Inflammatory macrophage treated with lipopolysaccharide for 1 hour (primary cell): Measurements from ENCODE around the gene PLCB4.

Source experiments
- DNase-seq, 2 donors: peaks; one replicate each; pipeline ENCODE4 v3.0.0-alpha.2; 2020 to 2022

The PLCB4 gene

DNA sequence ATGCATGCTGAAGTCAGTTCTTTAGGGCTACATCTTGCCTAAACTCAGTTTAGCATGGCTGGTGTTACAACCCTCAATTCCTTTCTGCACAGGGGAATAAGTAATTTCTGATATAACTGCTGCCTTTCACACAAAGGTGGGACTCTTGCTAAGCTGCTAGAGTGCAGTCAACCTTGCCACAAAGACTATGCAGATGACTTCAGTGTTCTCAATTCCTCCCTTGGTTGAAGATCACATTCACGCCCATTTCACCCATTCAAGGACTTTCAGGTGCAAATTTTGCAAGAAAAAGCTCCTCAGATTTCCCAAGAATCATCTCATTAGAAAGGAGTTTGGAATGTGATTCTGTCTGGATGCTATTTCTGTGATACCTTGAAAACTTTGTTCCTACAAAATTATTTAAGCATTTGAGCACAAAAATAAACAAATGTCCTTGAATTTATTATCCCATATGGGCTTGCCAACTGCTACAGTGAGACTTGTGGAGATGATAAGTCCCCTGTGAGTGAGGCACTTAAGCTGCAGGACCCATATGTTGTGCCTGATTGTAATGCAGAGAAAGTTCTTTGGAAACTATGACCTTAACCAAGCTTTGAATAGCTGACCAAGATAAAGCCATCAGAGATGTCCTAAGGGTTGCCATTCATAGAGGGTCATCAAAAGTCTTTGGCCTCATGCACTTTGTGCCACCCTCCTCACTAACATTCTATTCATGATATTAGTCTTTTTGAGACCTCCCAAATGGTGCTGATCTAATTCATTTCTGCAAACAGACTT lies 111.8 kb downstream of the PLCB4 start:
- DNase-seq = no peak

DNA sequence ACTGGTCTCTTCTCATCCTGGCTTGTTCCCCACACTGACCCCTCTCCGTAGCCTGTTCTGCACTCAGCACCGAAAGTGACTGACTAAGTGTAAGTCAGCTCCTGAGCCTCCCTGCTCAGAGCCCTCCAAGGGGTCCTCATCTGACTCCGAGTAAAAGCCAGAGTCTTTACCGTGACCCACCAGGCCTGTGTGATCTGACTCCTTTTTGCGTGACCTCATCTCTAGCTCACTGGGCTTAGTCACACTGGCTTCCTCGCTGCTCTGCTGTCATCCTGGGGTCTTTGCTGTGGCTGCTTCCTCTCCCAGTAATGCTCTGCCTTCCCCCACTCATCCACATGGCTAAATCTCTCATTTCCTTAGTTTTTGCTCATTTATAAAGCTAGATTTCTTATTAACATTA lies 116.6 kb downstream of the PLCB4 start:
- no peak for DNase-seq

DNA sequence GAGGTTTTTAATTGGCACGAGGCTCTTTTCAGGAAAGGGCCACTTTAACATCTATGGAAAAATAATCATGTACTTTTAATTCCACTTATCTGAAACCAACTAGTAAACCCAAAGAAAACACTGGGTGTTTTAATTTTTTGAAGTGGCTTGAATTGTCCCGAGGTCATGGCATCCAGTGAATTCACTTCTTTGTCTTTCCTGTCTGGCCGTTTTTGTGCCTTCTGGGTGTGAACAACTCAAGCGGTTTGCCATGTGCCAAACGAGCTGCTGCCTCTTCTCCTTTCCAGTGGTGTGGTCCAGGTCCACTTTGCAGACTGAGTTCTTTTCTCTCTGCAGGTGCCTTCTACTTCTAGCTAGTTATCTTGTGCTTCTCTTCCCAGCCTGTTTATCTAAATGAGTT lies 117.5 kb downstream of the PLCB4 start:
- no peak for DNase-seq

DNA sequence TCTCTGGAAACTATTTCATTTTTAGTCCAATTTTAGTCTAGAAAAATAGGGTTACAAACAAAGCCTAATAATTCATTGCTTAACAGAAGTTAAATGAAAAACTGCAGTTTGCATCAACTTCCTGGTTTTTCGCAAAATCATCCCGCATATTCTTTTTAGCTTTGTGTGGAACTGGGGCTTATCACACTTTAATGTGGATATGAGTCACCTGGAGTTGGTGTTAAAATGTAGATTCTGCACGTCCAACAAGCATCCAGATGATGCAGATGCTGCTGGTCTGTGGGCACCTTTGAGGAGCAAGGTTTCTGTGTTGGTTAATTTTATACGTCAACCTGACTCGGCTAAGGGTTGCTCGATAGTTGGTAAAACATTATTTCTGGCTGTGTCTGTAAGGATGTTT lies 126.1 kb downstream of the PLCB4 start:
- no peak for DNase-seq

DNA sequence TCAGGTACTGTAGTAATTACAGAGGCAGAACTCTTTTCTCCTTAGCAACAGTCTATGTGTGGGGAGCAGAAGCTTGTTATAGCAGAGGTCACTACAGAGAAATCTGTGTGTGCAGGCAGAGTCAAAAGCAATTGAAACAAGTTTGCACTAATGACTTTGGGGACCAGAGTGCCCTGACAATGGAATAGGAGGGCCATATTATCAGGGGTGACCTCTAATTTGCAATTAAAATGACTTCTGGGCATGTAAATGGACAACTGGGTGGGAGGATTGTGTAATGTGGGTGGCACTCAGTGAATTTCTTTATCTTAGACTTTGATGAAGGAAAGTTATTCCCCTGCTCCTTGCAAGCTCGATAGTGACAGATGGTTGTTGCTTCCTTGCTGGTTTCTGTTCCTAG lies 127.2 kb downstream of the PLCB4 start:
- no peak for DNase-seq

DNA sequence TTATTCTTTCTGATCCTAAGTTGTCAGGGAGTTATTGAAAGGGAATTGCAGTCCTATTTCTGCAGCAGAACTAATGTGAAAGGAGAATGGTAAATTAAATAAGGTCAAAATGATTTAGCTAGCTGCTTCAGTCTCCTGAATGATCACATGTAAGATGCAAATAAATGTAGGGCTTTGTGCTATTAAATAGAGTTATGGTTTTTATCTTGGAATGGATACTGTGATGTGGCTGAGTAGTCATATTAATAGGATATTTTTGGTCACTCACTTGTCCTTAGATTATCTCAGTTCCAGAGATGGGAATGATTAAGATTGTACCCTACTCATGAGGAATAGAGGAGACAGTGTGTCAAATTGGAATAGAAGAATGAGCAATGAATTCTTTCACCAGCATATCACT lies 129.6 kb downstream of the PLCB4 start:
- no peak for DNase-seq

DNA sequence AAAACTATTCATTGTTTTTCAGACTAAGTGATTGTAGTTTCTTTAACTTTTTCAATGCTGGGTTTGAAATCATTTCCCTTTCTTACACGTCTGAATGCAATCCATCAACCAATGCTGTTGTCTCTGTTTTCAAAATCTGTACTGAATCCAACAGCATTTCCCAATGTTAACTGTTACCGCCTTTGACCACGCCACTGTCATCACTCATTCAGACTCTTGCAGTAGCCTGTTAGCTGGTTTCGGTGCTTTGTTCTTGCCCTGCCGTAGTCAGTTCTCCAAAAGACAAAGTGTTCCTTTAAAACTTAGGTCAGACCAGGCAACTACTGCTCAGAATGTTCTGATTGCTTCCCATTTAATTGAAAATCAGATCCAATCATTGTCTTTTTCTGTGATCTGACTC lies 131.3 kb downstream of the PLCB4 start:
- DNase-seq = no peak

DNA sequence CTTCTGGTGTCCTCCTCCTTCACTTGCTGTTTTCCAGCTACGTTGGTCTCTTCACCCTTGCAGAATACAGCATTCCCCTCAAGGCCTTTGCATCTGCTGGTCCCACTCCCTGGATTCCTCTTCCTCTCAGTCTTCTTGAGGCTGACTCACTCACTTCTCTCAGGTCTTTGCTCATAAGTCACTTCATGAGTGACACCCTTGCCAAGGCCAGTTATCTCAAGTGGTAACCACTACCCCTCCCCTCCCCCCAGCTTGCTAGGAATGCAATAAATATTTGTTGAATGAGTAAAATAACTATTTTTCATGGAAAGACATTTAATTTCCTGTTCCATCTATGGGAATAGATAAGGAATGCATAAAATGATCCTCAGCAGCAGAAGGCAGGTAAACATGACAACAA lies 131.7 kb downstream of the PLCB4 start:
- DNase-seq = no peak

DNA sequence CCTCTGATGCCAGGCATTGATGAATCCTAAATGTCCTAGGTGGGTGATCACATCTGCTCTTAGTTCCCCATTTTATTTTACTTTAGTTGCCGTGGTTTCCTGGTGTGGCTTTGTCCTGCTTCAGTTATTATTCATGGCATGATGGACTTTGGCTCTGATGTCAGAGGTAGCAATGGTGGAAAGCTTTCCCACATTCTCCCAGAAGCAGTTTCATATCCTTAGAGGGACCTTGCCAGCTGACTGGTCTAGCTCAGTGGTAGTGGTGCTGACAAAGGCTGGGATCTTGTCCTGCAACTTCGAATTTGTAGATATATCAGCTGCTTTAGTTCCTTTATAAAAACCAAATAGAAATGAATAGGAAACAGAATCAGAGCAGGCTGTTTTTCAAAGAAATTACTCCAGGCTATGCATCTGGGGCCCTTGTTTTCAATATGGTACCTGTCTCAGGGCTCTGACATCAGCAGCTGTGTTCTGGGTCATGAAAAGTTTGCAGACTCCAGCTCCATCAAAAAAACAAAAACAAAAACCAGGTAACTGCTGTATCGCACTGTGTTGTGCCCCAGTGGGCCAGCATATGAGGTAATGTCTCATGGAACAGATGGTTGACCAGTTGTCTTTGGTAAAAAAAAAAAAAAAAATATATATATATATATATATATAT lies 133.7 kb downstream of the PLCB4 start:
- DNase-seq = no peak

DNA sequence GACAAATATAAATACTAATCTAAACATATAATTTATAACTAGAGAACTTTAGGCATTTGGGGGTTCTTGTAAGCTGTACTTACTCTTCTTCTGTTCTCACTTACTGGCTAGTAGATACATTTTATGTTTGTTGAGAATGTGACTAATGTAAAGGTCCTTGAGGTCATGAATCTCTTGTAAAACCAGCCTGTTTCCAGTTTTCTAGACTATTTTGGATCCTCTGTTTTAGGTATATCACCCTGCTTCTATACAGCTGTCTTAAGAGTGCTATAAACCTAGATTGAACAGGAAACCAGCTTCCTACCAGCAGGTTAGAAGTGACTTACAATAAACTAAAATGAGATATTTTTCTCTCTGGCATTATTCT lies 134.2 kb downstream of the PLCB4 start:
- no peak for DNase-seq

DNA sequence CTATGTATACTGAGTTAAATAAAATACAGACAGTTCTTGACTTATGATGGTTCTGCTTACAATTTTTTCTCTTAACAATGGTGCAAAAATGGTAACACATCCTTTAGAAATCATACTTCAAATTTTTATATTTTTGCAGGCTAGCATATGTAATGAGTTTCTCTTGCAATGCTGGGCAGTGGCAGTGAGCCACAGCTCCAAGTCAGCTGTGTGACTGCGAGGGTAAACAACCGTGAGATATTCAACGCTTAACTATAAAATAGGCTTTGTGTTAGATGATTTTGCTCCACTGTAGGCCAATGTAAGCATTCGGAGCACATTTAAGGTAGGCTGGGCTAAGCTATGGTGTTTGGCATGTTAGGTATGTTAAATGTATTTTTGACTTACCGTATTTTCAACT lies 136.1 kb downstream of the PLCB4 start:
- no peak for DNase-seq

DNA sequence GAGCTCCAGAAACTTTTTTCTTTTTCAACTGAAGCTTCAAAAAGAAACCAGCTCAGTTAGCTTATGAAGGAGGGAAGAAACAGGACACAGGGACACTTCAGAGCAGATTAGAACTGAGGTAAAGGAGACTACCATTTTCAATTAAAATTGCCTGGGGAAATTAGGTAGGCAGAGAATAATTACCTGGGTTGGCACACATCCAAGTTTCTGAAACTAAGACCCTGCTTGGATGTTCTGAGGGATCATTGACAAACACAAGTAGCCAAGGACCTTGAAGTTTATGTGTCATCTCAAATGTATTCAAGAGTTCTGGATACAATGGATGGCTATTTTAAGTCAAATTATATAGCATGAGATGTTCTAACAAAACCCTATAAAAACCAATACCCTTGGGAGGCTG lies 137.6 kb downstream of the PLCB4 start:
- no peak for DNase-seq

DNA sequence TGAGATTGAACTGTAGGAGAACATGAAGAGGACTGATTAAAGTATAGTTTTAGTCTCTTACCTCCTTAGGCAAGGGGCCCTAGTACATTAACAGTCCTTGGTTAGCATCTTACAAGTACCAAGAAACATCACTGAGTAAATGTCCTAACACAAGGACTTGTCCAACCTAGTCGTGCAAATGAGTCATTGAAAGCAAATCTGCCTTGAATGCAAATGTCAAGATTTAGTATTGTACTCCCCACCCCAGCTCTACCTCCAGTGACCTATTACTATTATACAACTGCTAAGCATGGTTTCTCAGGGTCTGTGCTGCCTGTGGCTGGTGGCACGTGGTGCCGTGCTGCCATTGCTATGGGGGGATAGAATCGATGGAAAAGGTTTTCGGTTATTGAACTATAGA lies 138.4 kb downstream of the PLCB4 start:
- no peak for DNase-seq

DNA sequence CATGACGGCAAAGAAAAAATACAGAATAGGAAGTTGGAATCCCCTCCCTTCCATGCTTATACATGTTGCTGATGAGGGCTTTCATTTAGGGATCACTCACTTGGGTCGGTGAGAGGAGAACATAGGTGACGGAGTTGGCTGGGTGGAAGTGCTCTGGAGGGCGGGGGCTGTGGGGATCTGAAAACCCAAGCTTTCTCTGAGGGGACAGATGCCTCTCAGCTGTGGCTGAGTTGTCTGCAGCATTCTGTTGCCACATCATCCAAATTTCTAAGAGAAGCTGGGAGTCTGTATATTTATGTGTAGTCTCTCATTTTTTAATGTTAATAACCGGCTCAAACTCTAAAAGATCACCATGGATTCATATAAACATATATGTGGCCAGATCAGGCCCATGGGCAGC lies 141.5 kb downstream of the PLCB4 start:
- no peak for DNase-seq

DNA sequence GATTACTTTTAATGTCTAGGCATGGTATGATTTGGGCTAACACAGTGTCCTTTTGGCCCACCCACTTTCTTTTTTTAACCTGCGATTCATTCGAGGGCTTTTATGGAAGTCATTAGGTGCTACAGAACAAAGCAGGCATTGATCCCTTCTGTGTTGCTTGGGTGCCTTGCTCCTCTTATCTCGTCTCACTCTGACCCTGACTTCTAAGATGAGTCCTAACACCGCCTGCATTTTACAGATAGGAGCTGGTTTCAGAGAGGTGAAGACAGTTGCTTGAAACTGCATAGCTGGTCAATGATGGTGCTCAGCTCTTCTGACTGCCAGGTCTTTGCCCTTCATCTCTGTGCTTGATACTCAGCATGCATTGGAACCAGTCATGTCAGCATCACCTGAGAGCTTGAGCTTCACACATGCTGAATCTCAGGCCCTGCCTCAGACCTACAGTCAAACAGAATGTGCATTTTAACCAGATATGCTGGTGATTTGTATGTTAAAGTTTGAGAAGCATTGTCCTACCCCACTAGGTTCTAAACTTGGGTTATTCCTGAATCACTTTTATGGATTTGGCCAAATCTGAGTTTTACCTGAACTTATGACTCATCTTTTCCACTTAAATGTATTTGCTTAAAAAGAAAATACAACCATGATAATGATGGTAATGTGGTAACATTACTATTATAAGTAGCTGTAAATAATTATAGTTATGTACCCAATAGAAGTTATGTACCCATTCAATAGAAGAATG lies 142.3 kb downstream of the PLCB4 start:
- no peak for DNase-seq

DNA sequence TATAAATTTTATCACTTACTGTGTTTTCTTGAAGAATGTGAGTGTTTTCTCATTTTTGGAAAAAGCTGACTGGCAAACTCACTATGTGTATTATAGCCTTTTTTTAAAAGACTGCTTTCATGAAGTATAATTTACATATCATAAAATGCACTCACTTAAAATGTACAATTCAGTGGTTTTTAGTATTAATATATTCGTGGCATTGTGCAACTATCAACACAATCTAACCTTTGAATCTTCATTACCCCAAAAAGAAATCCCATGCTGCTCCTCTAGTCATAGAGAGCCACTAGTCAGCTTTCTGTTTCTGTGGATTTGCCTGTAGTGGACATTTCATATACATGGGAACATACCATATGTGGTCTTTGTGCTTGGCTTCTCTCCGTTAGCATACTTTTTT lies 143.8 kb downstream of the PLCB4 start:
- no peak for DNase-seq

DNA sequence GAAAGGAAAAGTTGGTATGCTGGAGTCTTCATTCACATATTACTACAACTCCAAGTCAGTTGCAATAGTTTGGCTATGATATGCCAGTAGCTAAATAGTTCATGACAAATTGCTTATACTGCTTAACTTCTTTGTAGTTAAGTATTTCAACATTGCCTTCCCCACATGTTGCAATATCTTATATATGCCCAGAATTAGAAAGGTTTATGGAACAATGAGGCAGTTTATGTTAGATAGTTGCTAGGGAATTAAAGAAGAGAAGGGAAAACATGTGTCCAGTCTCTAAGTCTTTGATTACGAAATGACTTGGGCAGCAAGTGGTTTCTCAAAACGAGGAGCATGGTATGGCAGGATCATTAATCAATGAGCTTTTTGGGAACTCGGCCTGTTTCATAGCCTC lies 145.8 kb downstream of the PLCB4 start:
- DNase-seq = peak; percentile 38 to 40

DNA sequence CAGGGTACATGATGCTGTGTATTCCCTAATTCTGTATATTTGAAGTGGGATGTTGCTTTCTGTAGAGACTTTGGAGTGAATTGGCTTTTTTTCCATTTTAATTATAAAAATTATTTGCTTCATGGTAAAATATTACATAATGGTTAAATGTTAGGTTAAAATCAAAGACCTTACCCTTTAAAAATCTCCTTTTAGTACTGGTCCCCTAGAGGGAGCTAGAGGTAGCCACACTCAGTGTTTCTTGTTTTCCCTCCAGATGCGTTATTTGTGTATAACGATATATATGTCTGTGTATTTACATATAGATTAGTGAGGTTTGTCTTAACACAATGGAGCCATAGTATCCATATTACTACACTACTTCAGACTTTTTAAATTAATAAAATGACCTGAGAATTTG lies 146.7 kb downstream of the PLCB4 start:
- DNase-seq = no peak

DNA sequence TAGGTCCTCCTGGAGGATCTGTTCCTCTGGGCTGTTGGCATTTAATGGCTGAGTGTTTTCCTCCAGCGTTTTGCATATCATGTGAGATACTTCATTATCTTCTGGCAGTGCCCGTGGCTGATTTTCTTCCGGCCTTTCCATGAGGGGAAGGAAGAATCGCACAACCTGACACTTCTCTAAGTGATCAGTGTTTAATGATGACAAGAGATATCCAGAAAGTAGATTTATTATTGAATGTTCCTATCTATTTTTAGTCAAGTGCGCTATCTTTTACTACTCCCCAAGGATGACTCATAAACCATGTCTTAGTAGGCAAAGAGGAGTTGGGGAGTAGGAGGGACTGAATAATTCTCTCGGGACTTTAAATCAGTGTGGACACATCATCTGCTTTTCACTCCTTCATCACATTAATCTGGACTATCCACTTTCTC lies 149.7 kb downstream of the PLCB4 start:
- DNase-seq = no peak

DNA sequence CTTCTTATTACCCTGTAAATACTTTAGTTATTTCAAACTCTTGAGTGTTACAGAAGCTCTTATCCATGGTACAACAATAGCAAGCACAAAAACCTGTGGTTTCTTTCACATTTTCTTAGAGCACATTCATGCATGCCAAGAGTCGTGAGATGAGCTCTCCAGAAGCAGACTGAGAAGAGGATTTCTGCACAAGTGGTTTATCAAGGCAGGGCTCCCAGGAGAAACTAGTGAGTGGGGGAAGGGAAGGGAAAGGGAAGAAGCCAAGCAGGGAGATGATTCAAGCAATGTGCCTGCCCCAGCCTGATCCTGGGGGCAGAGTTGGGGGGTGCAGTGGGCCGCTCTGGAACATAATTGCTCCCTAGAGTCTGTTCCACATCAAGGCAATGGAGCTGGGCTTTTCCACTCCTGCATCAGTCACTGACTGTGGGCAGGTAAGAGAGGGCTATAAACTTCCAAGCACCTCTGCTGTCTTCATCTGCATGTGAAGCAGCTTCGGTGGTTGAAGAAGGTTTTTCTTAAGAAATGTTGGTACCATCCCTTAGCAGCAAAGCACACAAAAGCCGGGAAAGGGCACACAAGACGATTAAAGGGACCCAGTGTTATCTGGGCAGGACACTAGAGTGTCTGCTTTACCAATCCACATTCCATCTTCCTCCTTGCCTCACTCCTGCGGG lies 152.1 kb downstream of the PLCB4 start:
- no peak for DNase-seq

DNA sequence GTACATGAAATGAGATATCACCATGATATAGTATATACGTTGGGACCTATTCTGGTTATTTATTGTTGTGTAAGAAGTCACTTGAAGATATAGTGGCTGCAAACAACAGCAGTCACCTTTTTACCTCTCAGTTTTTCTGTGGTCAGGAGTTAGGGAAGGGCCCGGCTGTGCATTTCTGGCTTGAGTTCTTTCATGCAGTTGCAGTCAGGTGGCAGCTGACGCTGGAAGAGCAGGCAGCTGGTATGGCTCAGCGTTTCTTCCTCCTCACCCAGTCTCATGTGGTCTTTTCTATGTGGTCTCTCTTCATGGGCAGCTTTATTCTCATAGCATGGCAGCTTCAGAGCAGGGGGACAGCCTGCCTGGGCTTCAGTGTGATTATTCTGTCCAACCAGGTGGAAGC lies 154.4 kb downstream of the PLCB4 start:
- no peak for DNase-seq

DNA sequence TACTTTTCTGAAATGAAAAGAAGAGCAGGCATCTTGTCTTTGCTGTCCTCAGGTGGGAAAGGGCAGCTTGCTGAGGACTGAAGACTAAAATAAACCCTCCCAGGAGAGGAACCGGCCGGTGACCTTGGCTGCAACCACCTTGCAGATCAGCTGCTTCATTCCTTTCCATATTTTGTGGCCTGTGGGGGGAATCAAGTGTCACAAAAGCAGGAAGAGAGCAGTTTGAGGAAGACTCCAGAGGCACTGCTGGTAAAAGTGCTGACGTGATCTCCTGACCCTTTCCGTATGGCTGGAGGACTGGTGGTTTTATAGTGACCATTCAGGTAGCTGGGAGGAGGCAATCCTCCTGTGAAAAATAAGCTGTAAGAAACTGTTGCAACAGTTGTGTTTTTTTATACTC lies 157.0 kb downstream of the PLCB4 start:
- DNase-seq = no peak

DNA sequence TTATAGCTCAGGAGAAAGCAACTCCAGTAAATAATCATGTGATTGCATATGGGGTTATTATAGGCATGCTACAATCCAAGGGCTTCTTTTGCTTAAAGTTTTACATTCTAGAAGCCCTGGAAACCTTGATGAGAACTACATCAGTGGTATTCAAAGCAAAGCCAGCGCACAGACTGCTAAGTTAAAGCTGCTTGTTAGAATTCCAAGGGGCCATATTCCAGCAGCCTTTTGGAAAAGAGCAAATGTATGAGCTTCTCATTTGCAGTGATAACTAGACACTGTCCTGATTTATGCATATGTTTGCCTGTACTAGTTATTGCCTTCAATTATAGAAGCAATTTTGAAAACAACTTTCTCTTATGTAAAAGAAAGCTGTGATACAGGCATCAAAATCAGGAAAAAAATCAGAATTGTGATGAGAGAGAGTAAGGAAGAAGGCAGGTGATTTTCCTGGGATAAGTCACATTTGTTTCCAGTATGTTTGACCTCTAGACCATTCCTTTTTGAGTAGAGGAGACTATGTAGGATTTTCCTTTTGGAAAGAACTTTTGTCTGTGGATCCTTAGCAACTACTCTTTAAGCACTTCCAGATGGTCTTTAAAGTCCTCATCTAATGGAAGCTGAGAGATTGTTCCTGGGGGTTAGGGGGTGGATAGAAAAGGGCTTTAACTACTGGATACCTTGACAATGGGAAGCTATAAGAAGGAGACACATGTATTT lies 159.2 kb downstream of the PLCB4 start:
- DNase-seq = no peak
